OCI-LY7 (cell line): Measurements from ENCODE around the gene C20orf173. TPM values are rescaled to one million over a fixed set of nuclear protein-coding genes. Genes with fewer than 3 reads are reported as not detected.

Experiments used
- BruUV-seq: library from RNA; stranded (reverse); fragments of 400-500 nt; replicated peaks from 2 replicates; lab custom pipeline; 2021; lab: Mats Ljungman, UMichigan
- CTCF ChIA-PET: fragments of 300-600 bp; sonication (Branson Sonifier 250); formaldehyde crosslinking; loops from one replicate; lab custom pipeline; 2022; ENCODE audit warnings: antibody characterized with exemption; ENCODE audit not compliant: unreplicated experiment; lab: Charles Lee
- POLR2A ChIA-PET: fragments of 300-600 bp; sonication (Branson Sonifier 250); formaldehyde crosslinking; loops from one replicate; lab custom pipeline; 2022; ENCODE audit warnings: antibody characterized with exemption; lab: Charles Lee
- DNase-seq: peaks from one replicate; pipeline ENCODE4 v3.0.0-alpha.2; 2015; ENCODE audit warnings: low spot score
- H2AFZ ChIP-seq: fragments of 200-600 bp; sonication (generic), shearing (Covaris generic); 2 replicates; pipeline ENCODE4 v1.6.1; 2014; ENCODE audit warnings: mild to moderate bottlenecking, antibody characterized with exemption, low read length, moderate library complexity
- H3K27ac ChIP-seq: fragments of 200-600 bp; sonication (generic); 2 replicates; pipeline ENCODE4 v1.5.1; 2014; ENCODE audit warnings: mixed run types, low read depth, mild to moderate bottlenecking, moderate library complexity, low read length, inconsistent platforms; ENCODE audit not compliant: poor library complexity, severe bottlenecking
- H3K36me3 ChIP-seq: fragments of 200-600 bp; sonication (generic); 2 replicates; pipeline ENCODE4 v1.6.1; 2014; ENCODE audit warnings: mild to moderate bottlenecking, antibody characterized with exemption, low read length, moderate library complexity, mixed read lengths; ENCODE audit not compliant: insufficient read depth
- H3K4me1 ChIP-seq: fragments of 200-600 bp; sonication (generic); 2 replicates; pipeline ENCODE4 v1.5.1; 2014; ENCODE audit warnings: mild to moderate bottlenecking, low read length; ENCODE audit not compliant: insufficient read depth, poor library complexity, severe bottlenecking
- H3K4me2 ChIP-seq: fragments of 200-600 bp; sonication (generic); 2 replicates; pipeline ENCODE4 v1.6.1; 2014; ENCODE audit warnings: mild to moderate bottlenecking, low read length
- H3K4me3 ChIP-seq: fragments of 200-600 bp; sonication (generic); 2 replicates; pipeline ENCODE4 v1.5.1; 2014; ENCODE audit warnings: mild to moderate bottlenecking, low read depth, low read length; ENCODE audit not compliant: poor library complexity, severe bottlenecking
- H3K79me2 ChIP-seq: fragments of 200-600 bp; sonication (generic); 2 replicates; pipeline ENCODE4 v1.6.1; 2016; ENCODE audit warnings: low read depth, mild to moderate bottlenecking, low read length, moderate library complexity, mixed read lengths; ENCODE audit not compliant: insufficient read depth
- H3K9me2 ChIP-seq: fragments of 200-600 bp; sonication (generic); 2 replicates; pipeline ENCODE4 v1.6.1; 2016; ENCODE audit warnings: mild to moderate bottlenecking, low read length, mixed read lengths; ENCODE audit not compliant: insufficient read depth
- H3K9me3 ChIP-seq: fragments of 200-600 bp; sonication (generic); 2 replicates; pipeline ENCODE4 v1.6.1; 2014; ENCODE audit warnings: mild to moderate bottlenecking, mixed run types, low read length, mixed read lengths
- H4K20me1 ChIP-seq: fragments of 200-600 bp; sonication (generic); 2 replicates; pipeline ENCODE4 v1.6.1; 2014; ENCODE audit warnings: mild to moderate bottlenecking, antibody characterized with exemption, low read length, moderate library complexity, mixed read lengths; ENCODE audit not compliant: insufficient read depth
- EZH2phosphoT487 ChIP-seq: fragments of 200-600 bp; sonication (generic); IDR thresholded peaks from 2 replicates; pipeline ENCODE4 v1.6.1; 2018; ENCODE audit warnings: low read depth, borderline replicate concordance, mild to moderate bottlenecking, mixed run types, antibody characterized with exemption, low read length, moderate library complexity, mixed read lengths
- intact Hi-C: fragments of 100-400 bp; cut with micrococcal nuclease; formaldehyde crosslinking; loops from one replicate; pipeline ENCODE4 v1.10.0; 2022; ENCODE audit not compliant: unreplicated experiment
- total RNA-seq, 2 experiments: library from RNA; depleted of rRNA in 1 of 2; stranded (reverse); fragments of >200 nt in 1 of 2; shearing (Covaris generic) in 1 of 2; gene quantifications; 2 replicates each; pipeline ENCODE4 v1.2.3, GENCODE V29; 2014 to 2022
- TF ChIP-seq, protein P1 (sequence below): fragments of 200-600 bp; sonication (generic); conservative IDR thresholded peaks from 2 replicates; pipeline ENCODE4 v1.5.1; 2014; ENCODE audit warnings: mild to moderate bottlenecking, antibody characterized with exemption, low read length, moderate library complexity, mixed read lengths

C20orf173 gene
- total RNA-seq, 2 experiments from 2014 or later = not detected

DNA sequence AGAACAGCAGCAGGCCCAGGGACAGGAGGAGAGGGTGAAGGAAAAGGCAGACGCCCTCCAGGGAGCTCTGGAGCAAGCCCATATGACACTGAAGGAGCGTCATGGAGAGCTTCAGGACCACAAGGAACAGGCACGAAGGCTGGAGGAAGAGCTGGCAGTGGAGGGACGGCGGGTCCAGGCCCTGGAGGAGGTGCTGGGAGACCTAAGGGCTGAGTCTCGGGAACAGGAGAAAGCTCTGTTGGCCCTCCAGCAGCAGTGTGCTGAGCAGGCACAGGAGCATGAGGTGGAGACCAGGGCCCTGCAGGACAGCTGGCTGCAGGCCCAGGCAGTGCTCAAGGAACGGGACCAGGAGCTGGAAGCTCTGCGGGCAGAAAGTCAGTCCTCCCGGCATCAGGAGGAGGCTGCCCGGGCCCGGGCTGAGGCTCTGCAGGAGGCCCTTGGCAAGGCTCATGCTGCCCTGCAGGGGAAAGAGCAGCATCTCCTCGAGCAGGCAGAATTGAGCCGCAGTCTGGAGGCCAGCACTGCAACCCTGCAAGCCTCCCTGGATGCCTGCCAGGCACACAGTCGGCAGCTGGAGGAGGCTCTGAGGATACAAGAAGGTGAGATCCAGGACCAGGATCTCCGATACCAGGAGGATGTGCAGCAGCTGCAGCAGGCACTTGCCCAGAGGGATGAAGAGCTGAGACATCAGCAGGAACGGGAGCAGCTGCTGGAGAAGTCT, 25.5 kb downstream of the C20orf173 start:
- no peaks in the 10 kb centered on the region for H3K9me3 ChIP-seq
- H3K9me2 ChIP-seq = no peaks in the 10 kb centered on the region
- TF ChIP-seq EZH2phosphoT487 = no peak
- TF ChIP-seq, protein P1, sequence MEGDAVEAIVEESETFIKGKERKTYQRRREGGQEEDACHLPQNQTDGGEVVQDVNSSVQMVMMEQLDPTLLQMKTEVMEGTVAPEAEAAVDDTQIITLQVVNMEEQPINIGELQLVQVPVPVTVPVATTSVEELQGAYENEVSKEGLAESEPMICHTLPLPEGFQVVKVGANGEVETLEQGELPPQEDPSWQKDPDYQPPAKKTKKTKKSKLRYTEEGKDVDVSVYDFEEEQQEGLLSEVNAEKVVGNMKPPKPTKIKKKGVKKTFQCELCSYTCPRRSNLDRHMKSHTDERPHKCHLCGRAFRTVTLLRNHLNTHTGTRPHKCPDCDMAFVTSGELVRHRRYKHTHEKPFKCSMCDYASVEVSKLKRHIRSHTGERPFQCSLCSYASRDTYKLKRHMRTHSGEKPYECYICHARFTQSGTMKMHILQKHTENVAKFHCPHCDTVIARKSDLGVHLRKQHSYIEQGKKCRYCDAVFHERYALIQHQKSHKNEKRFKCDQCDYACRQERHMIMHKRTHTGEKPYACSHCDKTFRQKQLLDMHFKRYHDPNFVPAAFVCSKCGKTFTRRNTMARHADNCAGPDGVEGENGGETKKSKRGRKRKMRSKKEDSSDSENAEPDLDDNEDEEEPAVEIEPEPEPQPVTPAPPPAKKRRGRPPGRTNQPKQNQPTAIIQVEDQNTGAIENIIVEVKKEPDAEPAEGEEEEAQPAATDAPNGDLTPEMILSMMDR = no peak
- no peak overlapping the region for H3K4me3 ChIP-seq
- peaks cover 31% of the 10 kb centered on the region for H3K4me1 ChIP-seq
- no peak for DNase-seq
- BruUV-seq = no TSS peak
- ChIA-PET CTCF (interaction anchor here (1.2 kb wide), 1 partner anchor 8 kb away, joined by 3 read pairs; no protein-coding TSS in a partner anchor), POLR2A (interaction anchor here (0.6 to 1.7 kb wide), 6 partner anchors 13 to 460 kb away, joined by 3 to 8 read pairs (median 4); no protein-coding TSS in a partner anchor)
- no peaks in the 10 kb centered on the region for H3K79me2 ChIP-seq
- H3K4me2 ChIP-seq = no peak overlapping the region
- H3K36me3 ChIP-seq = peaks cover 92% of the 10 kb centered on the region
- H2AFZ ChIP-seq = no peak overlapping the region
- intact Hi-C loops = no loop called here
- H4K20me1 ChIP-seq = no peaks in the 10 kb centered on the region; the same call in 1 of the 2 replicates
- no peak overlapping the region for H3K27ac ChIP-seq

DNA sequence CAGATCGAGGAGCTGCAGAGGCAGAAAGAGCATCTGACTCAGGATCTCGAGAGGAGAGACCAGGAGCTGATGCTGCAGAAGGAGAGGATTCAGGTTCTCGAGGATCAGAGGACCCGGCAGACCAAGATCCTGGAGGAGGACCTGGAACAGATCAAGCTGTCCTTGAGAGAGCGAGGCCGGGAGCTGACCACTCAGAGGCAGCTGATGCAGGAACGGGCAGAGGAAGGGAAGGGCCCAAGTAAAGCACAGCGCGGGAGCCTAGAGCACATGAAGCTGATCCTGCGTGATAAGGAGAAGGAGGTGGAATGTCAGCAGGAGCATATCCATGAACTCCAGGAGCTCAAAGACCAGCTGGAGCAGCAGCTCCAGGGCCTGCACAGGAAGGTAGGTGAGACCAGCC, 26.2 kb downstream of the C20orf173 start:
- no peak overlapping the region for H3K27ac ChIP-seq
- ChIA-PET POLR2A (interaction anchor here (0.9 to 1.7 kb wide), 5 partner anchors 11 to 41 kb away, joined by 3 to 8 read pairs (median 4); no protein-coding TSS in a partner anchor), CTCF (interaction anchor here (0.6 to 1.2 kb wide), 3 partner anchors 9 to 98 kb away, joined by 3 read pairs; no protein-coding TSS in a partner anchor)
- TF ChIP-seq, protein P1 = no peak
- TF ChIP-seq EZH2phosphoT487 = no peak
- no peaks in the 10 kb centered on the region for H3K9me3 ChIP-seq
- H4K20me1 ChIP-seq = no peaks in the 10 kb centered on the region; the same call in 1 of the 2 replicates
- H3K36me3 ChIP-seq = peaks cover 91% of the 10 kb centered on the region
- no peak overlapping the region for H3K4me3 ChIP-seq
- DNase-seq = no peak
- no peaks in the 10 kb centered on the region for H3K9me2 ChIP-seq
- H3K4me2 ChIP-seq = peak overlapping the region; percentile 56; the same call in 1 of the 2 replicates
- no peaks in the 10 kb centered on the region for H3K79me2 ChIP-seq
- H2AFZ ChIP-seq = no peak overlapping the region
- intact Hi-C loops = no loop called here
- BruUV-seq = no TSS peak
- peaks cover 31% of the 10 kb centered on the region for H3K4me1 ChIP-seq
